ENCODE results near the gene GTF3C5.

DNA sequence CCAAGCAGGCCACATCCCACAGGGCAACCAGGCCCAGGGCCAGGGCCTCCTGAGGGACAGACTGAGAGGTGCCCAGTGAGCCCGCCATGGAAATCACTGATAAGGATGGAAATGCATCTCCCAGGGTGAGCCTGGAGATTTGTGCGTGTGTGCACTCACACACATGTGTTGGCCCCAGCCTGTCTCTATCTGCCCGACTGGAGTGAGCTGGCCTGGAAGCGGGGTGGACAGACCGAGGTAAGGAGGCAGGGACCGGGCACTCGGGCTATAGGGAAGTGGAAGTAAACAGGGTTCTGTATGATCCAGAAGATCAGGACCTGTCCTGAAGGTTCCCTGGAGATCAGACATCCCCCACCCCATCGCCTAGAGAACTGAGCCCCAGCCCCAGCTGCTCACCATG is 34.9 kb upstream of the GTF3C5 start:
- TF ChIP-seq POLR2A (IDR thresholded peaks at IDR 0.05; ENCODE audit: low read length) (no peak), GATA1 (IDR thresholded peaks at IDR 0.05; ENCODE audit: low read depth, low read length) (no peak)

All from erythroblast (primary cell).